Breast epithelium (tissue), 4 donors: Measurements from ENCODE around the gene PRKG1. TPM values are rescaled to one million over a fixed set of nuclear protein-coding genes. Genes with fewer than 3 reads are reported as not detected.

Source experiments
- DNase-seq, 2 donors: peaks; one replicate each; pipeline ENCODE4 v3.0.0-alpha.2; 2019; ENCODE audit warnings: low spot score in 2 of 2
- H3K27ac ChIP-seq, 2 donors: fragments of 200-600 bp; sonication (generic) in 1 of 2; one replicate each; pipeline ENCODE4 v1.5.1; 2016 to 2019; ENCODE audit warnings: mild to moderate bottlenecking in 1 of 2
- H3K27me3 ChIP-seq, 2 donors: fragments of 200-600 bp; sonication (generic) in 1 of 2; one replicate each; pipeline versions ENCODE4 v1.5.1 to v1.6.0; 2017 to 2019; ENCODE audit warnings: control low read depth in 1 of 2, mild to moderate bottlenecking in 1 of 2
- H3K36me3 ChIP-seq: fragments of 200-600 bp; one replicate; pipeline ENCODE4 v1.5.1; 2019
- H3K4me1 ChIP-seq, 2 donors: fragments of 200-600 bp; sonication (generic); one replicate each; pipeline ENCODE4 v1.5.1; 2016 to 2019; ENCODE audit warnings: control low read depth in 1 of 2
- H3K4me3 ChIP-seq, 3 donors: fragments of 200-600 bp; sonication (generic); 1 replicate in 2 of 3; 2 replicates in 1 of 3; pipeline ENCODE4 v1.5.1; 2016 to 2019; ENCODE audit warnings: mild to moderate bottlenecking in 3 of 3, moderate library complexity in 2 of 3
- H3K9me3 ChIP-seq, 2 donors: fragments of 200-600 bp; sonication (generic) in 1 of 2; one replicate each; pipeline ENCODE4 v1.5.1; 2016 to 2019; ENCODE audit warnings: control low read depth in 1 of 2
- POLR2A ChIP-seq: fragments of 450-650 bp; IDR thresholded peaks from one replicate; pipeline ENCODE4 v1.6.1; 2016; ENCODE audit warnings: antibody characterized with exemption, mild to moderate bottlenecking, moderate library complexity
- POLR2AphosphoS5 ChIP-seq, 3 donors: sonication (generic); formaldehyde crosslinking; IDR thresholded peaks; one replicate each; pipeline ENCODE4 v1.6.1; 2017; ENCODE audit warnings: antibody characterized with exemption in 3 of 3
- intact Hi-C: fragments of 100-400 bp; cut with DNase I; formaldehyde crosslinking; loops from one replicate; pipeline ENCODE4 v1.15.1; 2023; ENCODE audit warnings: low total_unique reads
- total RNA-seq, 3 donors: library from RNA; depleted of rRNA; stranded (reverse); fragments of >200 nt; gene quantifications; one replicate each; pipeline ENCODE4 v1.1.0, GENCODE V29; 2016
- TF ChIP-seq, protein P1 (sequence below), 3 donors: fragments of 450-650 bp; IDR thresholded peaks; one replicate each; pipeline ENCODE4 v1.5.1; 2016 to 2017; ENCODE audit warnings: antibody characterized with exemption in 3 of 3, mild to moderate bottlenecking in 3 of 3, moderate library complexity in 3 of 3

PRKG1 gene
- total RNA-seq, 3 donors from 2014 or later, result 10.9 to 36.9 (median 19.7) TPM

GRCh38 chr10:51527522-51528219 is 453.4 kb downstream of the PRKG1 start:
- peak overlapping the region; percentile 23 to 50 for H3K27ac ChIP-seq
- intact Hi-C loops, result loop anchor here (5.0 kb wide), 1 partner anchor 190 kb away; no protein-coding TSS in a partner anchor
- no peaks in the 10 kb centered on the region for H3K27me3 ChIP-seq
- no peaks in the 10 kb centered on the region for H3K36me3 ChIP-seq
- H3K4me3 ChIP-seq, result peak overlapping the region in 2 of 3 donors; percentile 19 to 42
- DNase-seq, result no peak
- TF ChIP-seq, protein P1, sequence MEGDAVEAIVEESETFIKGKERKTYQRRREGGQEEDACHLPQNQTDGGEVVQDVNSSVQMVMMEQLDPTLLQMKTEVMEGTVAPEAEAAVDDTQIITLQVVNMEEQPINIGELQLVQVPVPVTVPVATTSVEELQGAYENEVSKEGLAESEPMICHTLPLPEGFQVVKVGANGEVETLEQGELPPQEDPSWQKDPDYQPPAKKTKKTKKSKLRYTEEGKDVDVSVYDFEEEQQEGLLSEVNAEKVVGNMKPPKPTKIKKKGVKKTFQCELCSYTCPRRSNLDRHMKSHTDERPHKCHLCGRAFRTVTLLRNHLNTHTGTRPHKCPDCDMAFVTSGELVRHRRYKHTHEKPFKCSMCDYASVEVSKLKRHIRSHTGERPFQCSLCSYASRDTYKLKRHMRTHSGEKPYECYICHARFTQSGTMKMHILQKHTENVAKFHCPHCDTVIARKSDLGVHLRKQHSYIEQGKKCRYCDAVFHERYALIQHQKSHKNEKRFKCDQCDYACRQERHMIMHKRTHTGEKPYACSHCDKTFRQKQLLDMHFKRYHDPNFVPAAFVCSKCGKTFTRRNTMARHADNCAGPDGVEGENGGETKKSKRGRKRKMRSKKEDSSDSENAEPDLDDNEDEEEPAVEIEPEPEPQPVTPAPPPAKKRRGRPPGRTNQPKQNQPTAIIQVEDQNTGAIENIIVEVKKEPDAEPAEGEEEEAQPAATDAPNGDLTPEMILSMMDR (IDR thresholded peaks at IDR 0.05), result no peak
- no peak for TF ChIP-seq POLR2AphosphoS5 (IDR thresholded peaks at IDR 0.05)
- no peak for TF ChIP-seq POLR2A
- H3K9me3 ChIP-seq, result no peaks in the 10 kb centered on the region
- no peaks in the 10 kb centered on the region for H3K4me1 ChIP-seq

DNA sequence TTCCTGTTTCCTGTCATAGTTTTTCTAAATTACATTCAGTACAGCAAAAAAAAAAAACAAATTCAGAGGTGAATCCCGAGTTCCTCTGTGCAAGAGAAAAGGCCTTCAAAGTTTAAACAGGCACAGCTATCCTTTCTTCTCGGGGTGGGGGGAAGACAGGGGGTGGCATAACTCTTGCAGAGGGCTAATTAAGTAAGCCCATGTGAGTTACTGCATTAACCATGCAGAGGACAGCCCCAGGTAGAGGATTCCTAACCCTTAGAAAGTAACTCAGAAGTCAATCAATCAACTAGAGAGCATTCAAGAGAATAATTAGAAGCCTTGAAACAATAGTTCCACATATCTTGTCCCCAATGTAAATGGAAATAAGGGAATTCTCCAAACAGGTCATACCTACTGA is 454.2 kb downstream of the PRKG1 start:
- H3K27ac ChIP-seq, result no peak overlapping the region
- H3K4me1 ChIP-seq, result no peaks in the 10 kb centered on the region
- H3K4me3 ChIP-seq, result no peak overlapping the region
- H3K9me3 ChIP-seq, result no peaks in the 10 kb centered on the region
- TF ChIP-seq POLR2AphosphoS5 (IDR thresholded peaks at IDR 0.05) (no peak), POLR2A (no peak)
- TF ChIP-seq, protein P1 (IDR thresholded peaks at IDR 0.05), result no peak
- intact Hi-C loops, result loop anchor here (5.0 kb wide), 1 partner anchor 189 kb away; no protein-coding TSS in a partner anchor
- no peaks in the 10 kb centered on the region for H3K27me3 ChIP-seq
- no peaks in the 10 kb centered on the region for H3K36me3 ChIP-seq
- DNase-seq, result no peak

DNA sequence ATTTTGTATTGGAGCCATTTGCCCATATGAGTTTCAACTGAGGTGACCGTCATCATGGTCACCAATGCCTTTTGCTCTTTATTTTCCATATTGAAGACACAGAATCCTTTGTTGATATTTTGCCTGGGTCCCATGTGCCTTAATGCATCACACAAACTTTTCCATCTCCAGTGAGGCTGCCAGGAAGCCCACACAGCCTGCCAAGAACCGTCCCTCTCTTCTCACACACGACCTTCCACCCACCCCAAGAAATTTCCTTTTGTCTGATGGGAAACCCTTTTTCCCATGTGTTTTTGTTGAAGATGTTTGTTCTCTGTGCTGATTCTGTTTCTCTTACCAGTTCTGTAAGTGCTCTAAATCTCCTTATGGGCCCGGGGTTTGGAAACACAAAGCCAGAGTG is 456.3 kb downstream of the PRKG1 start:
- no peak for DNase-seq
- intact Hi-C loops, result no loop called here

GRCh38 chr10:51532044-51532443 is 457.8 kb downstream of the PRKG1 start:
- intact Hi-C loops, result no loop called here
- H3K4me1 ChIP-seq, result no peaks in the 10 kb centered on the region
- H3K9me3 ChIP-seq, result no peaks in the 10 kb centered on the region
- no peak overlapping the region for H3K4me3 ChIP-seq
- H3K27me3 ChIP-seq, result no peaks in the 10 kb centered on the region
- no peak for DNase-seq
- no peaks in the 10 kb centered on the region for H3K36me3 ChIP-seq
- H3K27ac ChIP-seq, result no peak overlapping the region
- TF ChIP-seq, protein P1 (IDR thresholded peaks at IDR 0.05), result no peak
- TF ChIP-seq POLR2AphosphoS5 (IDR thresholded peaks at IDR 0.05) (no peak), POLR2A (no peak)

More for the DNA sequence above, 456.3 kb downstream of the PRKG1 start:
- Histone ChIP-seq H3K27me3 (no peaks in the 10 kb centered on the region), H3K27ac (no peak overlapping the region), H3K4me3 (no peak overlapping the region), H3K36me3 (no peaks in the 10 kb centered on the region), H3K9me3 (no peaks in the 10 kb centered on the region), H3K4me1 (no peaks in the 10 kb centered on the region)
- TF ChIP-seq POLR2A (no peak), POLR2AphosphoS5 (IDR thresholded peaks at IDR 0.05) (no peak)
- TF ChIP-seq, protein P1 (IDR thresholded peaks at IDR 0.05), result no peak

DNA sequence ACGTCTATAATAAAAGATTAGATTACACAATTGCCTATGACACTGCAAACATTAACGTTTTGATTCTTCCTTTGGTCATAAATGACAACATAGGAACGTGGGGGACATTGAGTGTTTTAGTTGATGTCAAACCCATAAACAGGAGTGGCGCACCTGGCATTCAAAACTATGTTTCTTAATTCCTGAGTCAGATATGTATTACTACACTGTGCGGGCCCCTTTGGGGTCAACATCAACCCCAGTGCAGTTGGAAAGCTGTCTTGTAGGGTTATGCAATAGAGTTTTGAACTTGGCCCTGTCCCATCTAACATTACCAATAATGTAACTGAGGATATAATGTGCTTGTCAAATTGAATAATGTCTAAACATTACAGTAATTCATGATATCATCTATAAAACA is 468.6 kb downstream of the PRKG1 start:
- H3K36me3 ChIP-seq, result no peaks in the 10 kb centered on the region
- H3K9me3 ChIP-seq, result no peaks in the 10 kb centered on the region
- no peaks in the 10 kb centered on the region for H3K27me3 ChIP-seq
- no peak for DNase-seq
- H3K27ac ChIP-seq, result no peak overlapping the region
- no peak for TF ChIP-seq POLR2A
- TF ChIP-seq, protein P1 (IDR thresholded peaks at IDR 0.05), result no peak
- TF ChIP-seq POLR2AphosphoS5 (IDR thresholded peaks at IDR 0.05), result no peak
- intact Hi-C loops, result no loop called here
- H3K4me3 ChIP-seq, result no peak overlapping the region
- no peaks in the 10 kb centered on the region for H3K4me1 ChIP-seq
